HL-60 (cell line): ENCODE data around the gene ACOX2.

ENCODE experiments used
- DNase-seq, 2 experiments: peaks; one replicate each; pipeline ENCODE4 v3.0.0-alpha.2; 2010 to 2020; ENCODE audit warnings: low read depth in 1 of 2, low spot score in 1 of 2
- H3K27ac ChIP-seq: fragments of 250-450 bp; sonication (Bioruptor Pico); replicated peaks from 2 replicates; pipeline ENCODE4 v1.5.1; 2020; ENCODE audit warnings: mild to moderate bottlenecking, moderate library complexity
- H3K27me3 ChIP-seq: fragments of 250-450 bp; sonication (Bioruptor Pico); 2 replicates; pipeline ENCODE4 v1.5.1; 2021; ENCODE audit warnings: mild to moderate bottlenecking, moderate library complexity; ENCODE audit not compliant: insufficient read depth, poor library complexity, severe bottlenecking
- H3K4me3 ChIP-seq: replicated peaks from 2 replicates; pipeline ENCODE4 v1.5.1; 2011; ENCODE audit warnings: mild to moderate bottlenecking, control low read depth, low read length; ENCODE audit not compliant: insufficient read depth
- CTCF ChIP-seq: IDR thresholded peaks from one replicate; pipeline ENCODE4 v1.5.1; 2011; ENCODE audit warnings: low read length, control low read depth, inconsistent platforms; ENCODE audit not compliant: insufficient read depth
- GABPA ChIP-seq: IDR thresholded peaks from 2 replicates; pipeline ENCODE4 v1.6.1; 2012; ENCODE audit warnings: low read depth
- POLR2AphosphoS5 ChIP-seq: IDR thresholded peaks from 2 replicates; pipeline ENCODE4 v1.6.1; 2012; ENCODE audit warnings: low read depth
- REST ChIP-seq: IDR thresholded peaks from 2 replicates; pipeline ENCODE4 v1.6.1; 2012; ENCODE audit warnings: low read depth; ENCODE audit not compliant: insufficient replicate concordance
- SPI1 ChIP-seq: IDR thresholded peaks from 2 replicates; pipeline ENCODE4 v1.6.1; 2012; ENCODE audit warnings: low read depth, mild to moderate bottlenecking, borderline replicate concordance

Gene ACOX2

GRCh38 chr3:58551636-58552180 is 14.7 kb upstream of the ACOX2 start:
- H3K27ac ChIP-seq, result no peak overlapping the region
- no peak overlapping the region for H3K4me3 ChIP-seq
- no peaks in the 10 kb centered on the region for H3K27me3 ChIP-seq
- DNase-seq, result no peak
- TF ChIP-seq REST, result no peak
- no peak for TF ChIP-seq GABPA
- no peak for TF ChIP-seq SPI1
- TF ChIP-seq CTCF, result no peak
- no peak for TF ChIP-seq POLR2AphosphoS5

- no peak for DNase-seq
- no peak overlapping the region for H3K4me3 ChIP-seq
- no peak overlapping the region for H3K27ac ChIP-seq
- H3K27me3 ChIP-seq, result no peaks in the 10 kb centered on the region
- no peak for TF ChIP-seq SPI1
- no peak for TF ChIP-seq CTCF
- no peak for TF ChIP-seq POLR2AphosphoS5
- no peak for TF ChIP-seq REST
- no peak for TF ChIP-seq GABPA
Measured at GRCh38 chr3:58544541-58544940, 7.6 kb upstream of the ACOX2 start.

GRCh38 chr3:58540176-58540858 is 3.3 kb upstream of the ACOX2 start:
- Histone ChIP-seq H3K27ac (no peak overlapping the region), H3K4me3 (no peak overlapping the region), H3K27me3 (no peaks in the 10 kb centered on the region)
- DNase-seq, result no peak
- TF ChIP-seq GABPA (no peak), POLR2AphosphoS5 (no peak), CTCF (no peak), REST (no peak), SPI1 (no peak)
